NCI-H2107 (cell line): ENCODE measurements around the gene FIGLA.
"Not testable (repeated sequence)": the region's sequence is repeated elsewhere in the genome, so short reads cannot be mapped to it uniquely, and the experiment has no call there.

ENCODE experiments used
- DNase-seq: peaks from one replicate; lab custom pipeline; 2025; lab: John Stamatoyannopoulos, UW

The FIGLA gene

GRCh38 chr2:70746094-70746974 lies 44.1 kb downstream of the FIGLA start:
- DNase-seq: no peak

GRCh38 chr2:70745276-70745825 lies 45.1 kb downstream of the FIGLA start:
- DNase-seq: no peak

- DNase-seq: no peak
Measured at GRCh38 chr2:70744397-70744796, 46.0 kb downstream of the FIGLA start.

- DNase-seq: no peak
Measured at GRCh38 chr2:70743677-70744076, 46.8 kb downstream of the FIGLA start.

GRCh38 chr2:70743068-70743467 lies 47.4 kb downstream of the FIGLA start:
- DNase-seq: no peak

- not testable (repeated sequence) for DNase-seq
Measured at GRCh38 chr2:70739492-70739891, 51.0 kb downstream of the FIGLA start.

- DNase-seq: no peak
Measured at GRCh38 chr2:70738159-70738558, 52.3 kb downstream of the FIGLA start.

GRCh38 chr2:70735071-70735470 lies 55.4 kb downstream of the FIGLA start:
- DNase-seq: no peak

- DNase-seq: no peak
Measured at GRCh38 chr2:70733646-70734180, 56.7 kb downstream of the FIGLA start.

- no peak for DNase-seq
Measured at GRCh38 chr2:70732766-70733645, 57.4 kb downstream of the FIGLA start.

GRCh38 chr2:70730730-70731129 lies 59.7 kb downstream of the FIGLA start:
- no peak for DNase-seq

- no peak for DNase-seq
Measured at GRCh38 chr2:70729647-70730046, 60.8 kb downstream of the FIGLA start.

GRCh38 chr2:70728128-70728527 lies 62.3 kb downstream of the FIGLA start:
- DNase-seq: no peak
